ENCODE results near the gene DDIAS.

DNA sequence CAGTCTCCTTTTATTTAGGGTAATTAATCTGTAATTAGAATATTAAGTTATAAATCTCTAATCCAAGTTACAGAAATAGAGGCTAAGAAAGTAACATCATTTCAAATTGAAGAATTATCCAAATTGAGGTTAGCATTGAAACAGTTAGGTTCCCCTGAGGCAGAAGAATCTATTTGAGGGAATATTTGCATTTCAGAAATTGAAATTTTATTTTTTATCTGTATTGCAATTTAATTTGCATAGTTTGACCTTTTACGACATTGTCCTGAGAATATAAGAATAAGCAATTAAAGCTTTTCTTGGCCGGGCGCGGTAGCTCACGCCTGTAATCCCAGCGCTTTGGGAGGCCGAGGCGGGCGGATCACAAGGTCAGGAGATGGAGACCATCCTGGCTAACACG, 27.6 kb downstream of the DDIAS start:
- TF ChIP-seq, protein P1, sequence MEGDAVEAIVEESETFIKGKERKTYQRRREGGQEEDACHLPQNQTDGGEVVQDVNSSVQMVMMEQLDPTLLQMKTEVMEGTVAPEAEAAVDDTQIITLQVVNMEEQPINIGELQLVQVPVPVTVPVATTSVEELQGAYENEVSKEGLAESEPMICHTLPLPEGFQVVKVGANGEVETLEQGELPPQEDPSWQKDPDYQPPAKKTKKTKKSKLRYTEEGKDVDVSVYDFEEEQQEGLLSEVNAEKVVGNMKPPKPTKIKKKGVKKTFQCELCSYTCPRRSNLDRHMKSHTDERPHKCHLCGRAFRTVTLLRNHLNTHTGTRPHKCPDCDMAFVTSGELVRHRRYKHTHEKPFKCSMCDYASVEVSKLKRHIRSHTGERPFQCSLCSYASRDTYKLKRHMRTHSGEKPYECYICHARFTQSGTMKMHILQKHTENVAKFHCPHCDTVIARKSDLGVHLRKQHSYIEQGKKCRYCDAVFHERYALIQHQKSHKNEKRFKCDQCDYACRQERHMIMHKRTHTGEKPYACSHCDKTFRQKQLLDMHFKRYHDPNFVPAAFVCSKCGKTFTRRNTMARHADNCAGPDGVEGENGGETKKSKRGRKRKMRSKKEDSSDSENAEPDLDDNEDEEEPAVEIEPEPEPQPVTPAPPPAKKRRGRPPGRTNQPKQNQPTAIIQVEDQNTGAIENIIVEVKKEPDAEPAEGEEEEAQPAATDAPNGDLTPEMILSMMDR (IDR thresholded peaks at IDR 0.05) = no peak
- TF ChIP-seq POLR2A (IDR thresholded peaks at IDR 0.05) (no peak), POLR2AphosphoS5 (IDR thresholded peaks at IDR 0.05) (no peak)

All from prostate gland (tissue), 2 donors.